ENCODE measurements around the gene FBXO33.
A peak's percentile ranks its signal among the peaks of the same experiment; 100 is the strongest.

Gene FBXO33

GRCh38 chr14:39432179-39432618 is at the start of gene FBXO33:
Gene FBXO33 (minus strand): TSS chr14:39432433. CDS start chr14:39432162, 271 bp downstream.
- DNase-seq (ENCODE audit: low spot score) = peak; percentile 97

- no peak for DNase-seq (ENCODE audit: low spot score)
Observed at GRCh38 chr14:39474416-39474911, 42.2 kb upstream of the FBXO33 start.

- no peak for DNase-seq (ENCODE audit: low spot score)
Observed at GRCh38 chr14:39472078-39472477, 39.8 kb upstream of the FBXO33 start.

GRCh38 chr14:39469094-39469710 is 37.0 kb upstream of the FBXO33 start:
- DNase-seq (ENCODE audit: low spot score) = no peak

- DNase-seq (ENCODE audit: low spot score) = no peak
Observed at GRCh38 chr14:39467889-39468524, 35.8 kb upstream of the FBXO33 start.

- no peak for DNase-seq (ENCODE audit: low spot score)
Observed at GRCh38 chr14:39459795-39460478, 27.7 kb upstream of the FBXO33 start.

- DNase-seq (ENCODE audit: low spot score) = no peak
Observed at GRCh38 chr14:39456702-39457250, 24.5 kb upstream of the FBXO33 start.

GRCh38 chr14:39454906-39455539 is 22.8 kb upstream of the FBXO33 start:
- DNase-seq (ENCODE audit: low spot score) = no peak

GRCh38 chr14:39452680-39453079 is 20.4 kb upstream of the FBXO33 start:
- no peak for DNase-seq (ENCODE audit: low spot score)

- no peak for DNase-seq (ENCODE audit: low spot score)
Observed at GRCh38 chr14:39451811-39452210, 19.6 kb upstream of the FBXO33 start.

GRCh38 chr14:39447175-39447661 is 15.0 kb upstream of the FBXO33 start:
- no peak for DNase-seq (ENCODE audit: low spot score)

- no peak for DNase-seq (ENCODE audit: low spot score)
Observed at GRCh38 chr14:39446131-39446744, 14.0 kb upstream of the FBXO33 start.

- DNase-seq (ENCODE audit: low spot score) = no peak
Observed at GRCh38 chr14:39442293-39442692, 10.1 kb upstream of the FBXO33 start.

GRCh38 chr14:39441805-39442204 is 9.6 kb upstream of the FBXO33 start:
- DNase-seq (ENCODE audit: low spot score) = no peak

- DNase-seq (ENCODE audit: low spot score) = no peak
Observed at GRCh38 chr14:39440975-39441374, 8.7 kb upstream of the FBXO33 start.

- no peak for DNase-seq (ENCODE audit: low spot score)
Observed at GRCh38 chr14:39435241-39435640, 3.0 kb upstream of the FBXO33 start.

- no peak for DNase-seq (ENCODE audit: low spot score)
Observed at GRCh38 chr14:39434401-39434800, 2.2 kb upstream of the FBXO33 start.

- DNase-seq (ENCODE audit: low spot score) = no peak
Observed at GRCh38 chr14:39433452-39433813, 1.2 kb upstream of the FBXO33 start.

GRCh38 chr14:39432619-39433451 is 602 bp upstream of the FBXO33 start:
- peak; percentile 85 for DNase-seq (ENCODE audit: low spot score)

- peak; percentile 43 for DNase-seq (ENCODE audit: low spot score)
Observed at GRCh38 chr14:39431416-39432178, 636 bp downstream of the FBXO33 start.

Data from AG20443 (cell line).